Esophagus muscularis mucosa (tissue), 4 donors: Measurements from ENCODE around the gene DNM3. TPM values are rescaled to one million over a fixed set of nuclear protein-coding genes. Genes with fewer than 3 reads are reported as not detected.

Experiments used
- DNase-seq: peaks from one replicate; pipeline ENCODE4 v3.0.0-alpha.2; 2017; ENCODE audit errors: extremely low spot score
- H3K27ac ChIP-seq, 4 donors: fragments of 200-600 bp; sonication (generic); replicated peaks in 1 of 4; 1 replicate in 3 of 4; 2 replicates in 1 of 4; pipeline ENCODE4 v1.5.1; 2016 to 2019; ENCODE audit warnings: mild to moderate bottlenecking in 1 of 4
- H3K27me3 ChIP-seq, 4 donors: fragments of 200-600 bp; sonication (generic); one replicate each; pipeline versions ENCODE4 v1.5.1 to v1.6.0; 2016 to 2019
- H3K36me3 ChIP-seq, 4 donors: fragments of 200-600 bp; sonication (generic); one replicate each; pipeline ENCODE4 v1.5.1; 2016 to 2019
- H3K4me1 ChIP-seq, 4 donors: fragments of 200-600 bp; sonication (generic); one replicate each; pipeline ENCODE4 v1.5.1; 2016 to 2019
- H3K4me3 ChIP-seq, 4 donors: fragments of 200-600 bp; sonication (generic); 1 replicate in 2 of 4; 2 replicates in 2 of 4; pipeline ENCODE4 v1.5.1; 2016 to 2019; ENCODE audit warnings: mild to moderate bottlenecking in 4 of 4, moderate library complexity in 1 of 4
- H3K9me3 ChIP-seq, 4 donors: fragments of 200-600 bp; sonication (generic); 1 replicate in 3 of 4; 2 replicates in 1 of 4; pipeline ENCODE4 v1.5.1; 2016 to 2019
- CTCF ChIP-seq, 3 experiments: fragments of 200-600 bp in 2 of 3; fragments of 450-650 bp in 1 of 3; sonication (generic) in 2 of 3; IDR thresholded peaks; one replicate each; pipeline ENCODE4 v1.5.1; 2017 to 2019; ENCODE audit warnings: antibody characterized with exemption in 3 of 3, mild to moderate bottlenecking in 2 of 3, moderate library complexity in 1 of 3
- EP300 ChIP-seq: sonication (generic); formaldehyde crosslinking; IDR thresholded peaks from one replicate; pipeline ENCODE4 v1.6.1; 2017; ENCODE audit warnings: antibody characterized with exemption
- POLR2A ChIP-seq: fragments of 450-650 bp; IDR thresholded peaks from one replicate; pipeline ENCODE4 v1.6.1; 2017; ENCODE audit warnings: antibody characterized with exemption, moderate library complexity, mild to moderate bottlenecking, low read depth
- POLR2AphosphoS5 ChIP-seq, 2 donors: sonication (generic); formaldehyde crosslinking; IDR thresholded peaks; one replicate each; pipeline ENCODE4 v1.6.1; 2017; ENCODE audit warnings: antibody characterized with exemption in 2 of 2
- WGBS: methylation state at CpG from one replicate; pipeline ENCODE4 v1.1.5; 2018; 5-methylcytosine and 5-hydroxymethylcytosine counted together
- intact Hi-C: fragments of 100-400 bp; cut with DNase I; formaldehyde crosslinking; loops from one replicate; pipeline ENCODE4 v1.15.1; 2023
- total RNA-seq, 4 donors: library from RNA; depleted of rRNA; stranded (reverse); fragments of >200 nt; gene quantifications; one replicate each; pipeline versions ENCODE4 v1.1.0 to v1.2.1, GENCODE V29; 2016

DNM3 gene
- total RNA-seq, 4 donors from 2014 or later: 3.3 to 6.4 (median 3.9) TPM

- H3K4me3 ChIP-seq: no peak overlapping the region
- no peak for TF ChIP-seq EP300
- TF ChIP-seq CTCF (IDR thresholded peaks at IDR 0.05): no peak
- no peak for TF ChIP-seq POLR2AphosphoS5 (IDR thresholded peaks at IDR 0.05)
- no peak for TF ChIP-seq POLR2A
- no peak for DNase-seq
- H3K9me3 ChIP-seq: no peaks in the 10 kb centered on the region
- no peaks in the 10 kb centered on the region for H3K36me3 ChIP-seq
- intact Hi-C loops: no loop called here
- peaks cover 5 to 16% (median 8%) of the 10 kb centered on the region in 4 donors for H3K4me1 ChIP-seq
- H3K27me3 ChIP-seq: no peaks in the 10 kb centered on the region
- H3K27ac ChIP-seq: no peak overlapping the region
- WGBS: 70% methylated on average over 3 of the region's 3 CpGs
Observed at GRCh38 chr1:171916315-171916771, 75.0 kb downstream of the DNM3 start.

- TF ChIP-seq CTCF (IDR thresholded peaks at IDR 0.05): no peak
- intact Hi-C loops: no loop called here
- Histone ChIP-seq H3K36me3 (no peaks in the 10 kb centered on the region), H3K4me1 (peaks cover 5 to 16% (median 8%) of the 10 kb centered on the region in 4 donors), H3K27me3 (no peaks in the 10 kb centered on the region), H3K4me3 (no peak overlapping the region), H3K9me3 (no peaks in the 10 kb centered on the region), H3K27ac (no peak overlapping the region)
- 86% methylated on average over 1 of the region's 1 CpG for WGBS
- DNase-seq: no peak
Observed at GRCh38 chr1:171917331-171917730, 76.0 kb downstream of the DNM3 start.

- H3K27me3 ChIP-seq: no peaks in the 10 kb centered on the region
- no peak overlapping the region for H3K27ac ChIP-seq
- H3K4me3 ChIP-seq: no peak overlapping the region
- no peaks in the 10 kb centered on the region for H3K4me1 ChIP-seq
- DNase-seq: no peak
- intact Hi-C loops: no loop called here
- WGBS: 74% methylated on average over 5 of the region's 5 CpGs
- no peak for TF ChIP-seq POLR2A
- TF ChIP-seq EP300: no peak
- TF ChIP-seq POLR2AphosphoS5 (IDR thresholded peaks at IDR 0.05): no peak
- no peak for TF ChIP-seq CTCF (IDR thresholded peaks at IDR 0.05)
- no peaks in the 10 kb centered on the region for H3K9me3 ChIP-seq
- H3K36me3 ChIP-seq: no peaks in the 10 kb centered on the region
Observed at GRCh38 chr1:171919891-171920887, 78.9 kb downstream of the DNM3 start.

- TF ChIP-seq POLR2A (no peak), POLR2AphosphoS5 (IDR thresholded peaks at IDR 0.05) (no peak), EP300 (no peak), CTCF (IDR thresholded peaks at IDR 0.05) (no peak)
- no peaks in the 10 kb centered on the region for H3K27me3 ChIP-seq
- H3K36me3 ChIP-seq: no peaks in the 10 kb centered on the region
- DNase-seq: no peak
- 83% methylated on average over 2 of the region's 2 CpGs for WGBS
- H3K4me3 ChIP-seq: no peak overlapping the region
- H3K27ac ChIP-seq: no peak overlapping the region
- intact Hi-C loops: no loop called here
- H3K4me1 ChIP-seq: no peaks in the 10 kb centered on the region
- H3K9me3 ChIP-seq: no peaks in the 10 kb centered on the region
Observed at GRCh38 chr1:171922999-171923398, 81.7 kb downstream of the DNM3 start.
